Measurements from ENCODE around the gene CTSD.

The CTSD gene

GRCh38 chr11:1782831-1783724 lies 19.4 kb upstream of the CTSD start:
- peak; percentile 71 for DNase-seq (ENCODE audit: low read depth)

- DNase-seq (ENCODE audit: low read depth), result no peak
Observed at GRCh38 chr11:1782031-1782590, 18.4 kb upstream of the CTSD start.

DNA sequence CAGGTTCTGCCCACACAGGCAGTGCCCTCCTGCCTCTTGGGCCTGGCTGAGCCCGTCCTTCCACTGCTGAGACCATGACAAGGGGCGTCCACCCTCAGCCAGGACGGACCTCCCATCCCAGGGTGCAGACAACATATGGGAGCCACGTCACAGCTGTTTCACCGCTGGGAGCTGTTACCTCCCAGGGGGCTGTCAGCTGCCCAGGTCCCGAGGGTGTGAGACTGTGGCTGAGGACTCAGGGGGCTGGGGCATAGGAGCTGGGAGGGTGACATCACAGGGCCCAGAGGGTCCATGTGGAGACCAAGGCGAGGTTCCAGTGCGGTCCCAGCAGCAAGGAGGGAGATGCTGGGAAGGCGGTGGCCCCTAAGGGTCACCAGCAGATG lies 17.9 kb upstream of the CTSD start:
- DNase-seq (ENCODE audit: low read depth), result no peak

DNA sequence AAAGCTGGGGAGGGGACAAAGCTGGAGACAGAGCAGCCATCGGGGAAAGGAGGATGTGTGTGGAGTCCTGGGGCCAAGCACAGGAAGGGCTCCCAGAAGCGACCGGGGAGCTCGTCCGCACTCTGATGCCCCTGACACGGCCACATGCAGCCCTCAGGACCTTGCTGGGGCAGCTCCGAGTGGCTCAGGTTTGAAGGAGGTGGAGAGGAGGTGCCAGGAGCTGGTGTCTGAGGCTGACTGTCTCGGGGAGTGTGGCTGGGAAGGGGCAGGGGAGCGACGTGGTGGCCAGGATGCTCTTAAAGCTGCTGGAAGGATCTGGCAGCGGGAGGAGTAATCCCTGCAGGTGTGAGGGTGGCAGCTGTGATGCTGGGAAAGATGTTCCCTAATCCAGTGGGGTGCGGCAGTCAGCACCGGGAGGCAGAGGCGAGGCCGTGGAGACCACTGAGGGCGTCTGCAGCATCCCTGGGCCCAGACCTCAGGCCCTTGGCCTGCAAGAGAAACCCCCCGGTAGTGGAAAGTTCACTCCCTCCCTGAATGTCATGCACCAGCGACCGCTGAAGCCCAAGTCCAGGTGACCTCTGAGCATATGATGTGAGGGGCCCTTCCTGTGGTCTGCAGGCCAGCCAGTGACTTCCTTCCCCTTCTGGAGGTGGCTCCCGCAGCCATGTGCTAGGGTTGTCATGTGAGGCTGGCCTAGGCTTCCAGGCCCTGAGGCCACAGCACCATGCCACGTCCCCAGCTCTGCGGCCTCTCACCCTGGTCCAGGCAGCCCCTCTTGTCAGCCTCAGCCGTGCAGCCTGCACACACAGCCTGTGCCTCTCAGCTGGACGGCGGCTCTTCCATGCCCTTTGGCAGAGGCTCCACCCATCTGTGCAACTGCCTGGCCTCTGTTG lies 17.2 kb upstream of the CTSD start:
- no peak for DNase-seq (ENCODE audit: low read depth)

- DNase-seq (ENCODE audit: low read depth), result no peak
Observed at GRCh38 chr11:1779806-1780699, 16.3 kb upstream of the CTSD start.

DNA sequence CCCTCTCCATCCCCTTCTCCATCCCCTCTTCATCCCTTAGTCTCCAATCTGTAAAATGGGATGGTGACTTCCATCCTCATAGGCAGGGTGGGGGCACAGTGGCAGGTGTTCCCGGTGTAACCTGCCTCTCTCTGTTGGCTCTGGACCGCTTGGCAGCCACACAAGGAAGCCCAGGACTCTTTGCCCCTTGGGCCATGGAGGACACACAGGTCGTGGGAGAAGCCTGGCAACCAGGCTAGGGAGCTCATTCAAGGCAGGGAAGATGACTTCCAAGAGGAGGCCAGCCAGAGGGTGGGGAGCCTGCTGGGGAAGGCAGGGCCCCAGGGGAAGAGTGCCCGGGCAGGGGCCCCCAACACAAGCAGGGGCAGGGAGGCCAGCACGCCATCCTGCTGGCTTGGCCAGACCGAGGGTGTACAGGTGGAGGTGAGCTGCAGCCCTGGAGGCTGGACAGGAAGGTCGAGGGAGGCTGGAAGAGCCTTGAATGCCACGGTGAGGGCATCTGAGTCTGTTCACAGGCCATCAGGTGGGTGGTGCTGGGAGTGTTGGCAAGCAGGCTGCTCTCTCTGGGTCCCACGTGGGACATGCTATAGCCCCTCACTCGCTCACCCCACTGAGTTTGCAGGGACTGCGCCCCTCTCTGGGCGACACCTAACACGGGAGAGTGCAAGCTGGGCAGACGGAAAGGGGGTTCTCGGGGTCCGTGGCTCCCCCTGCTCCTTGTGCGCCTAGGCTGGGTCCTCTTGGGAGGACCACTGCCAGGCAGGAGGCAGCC lies 15.5 kb upstream of the CTSD start:
- no peak for DNase-seq (ENCODE audit: low read depth)

DNA sequence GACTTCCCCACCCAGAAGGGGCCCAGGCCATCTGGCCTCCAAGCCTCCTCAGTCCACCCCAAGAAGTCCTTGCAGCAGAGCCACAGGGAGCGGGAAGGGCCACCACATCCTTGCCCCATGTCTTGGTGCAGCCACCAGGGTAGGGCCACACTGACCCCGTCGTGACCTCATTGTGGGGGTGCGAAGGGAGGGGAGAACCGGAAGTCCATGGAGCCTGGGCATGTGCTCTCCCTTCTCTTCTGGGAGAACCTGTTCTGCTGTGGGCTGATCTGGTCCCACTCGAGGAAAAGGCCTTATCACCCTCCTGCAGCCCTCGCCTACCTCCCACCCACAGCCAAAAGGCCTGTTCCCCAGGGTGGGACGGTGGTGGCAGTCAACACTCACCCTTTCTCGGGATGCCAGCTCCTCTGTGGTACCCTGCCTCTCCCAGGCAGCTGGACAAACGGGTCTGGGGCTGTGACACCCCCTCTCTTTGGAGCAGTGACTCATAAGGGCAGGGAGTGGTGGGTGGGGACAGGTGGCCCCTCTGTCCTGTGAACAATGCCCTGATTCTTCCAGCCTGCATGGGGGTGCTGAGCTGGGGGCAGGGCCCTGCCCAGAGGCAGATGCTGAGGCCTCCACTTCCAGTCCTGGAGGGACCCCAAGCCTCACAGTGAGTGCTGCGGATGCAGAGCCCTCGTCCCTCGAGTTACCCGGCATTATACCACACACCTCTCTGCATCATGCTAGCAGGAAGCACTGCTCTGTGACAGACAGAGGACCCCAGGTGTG lies 14.6 kb upstream of the CTSD start:
- DNase-seq (ENCODE audit: low read depth), result no peak

- DNase-seq (ENCODE audit: low read depth), result no peak
Observed at GRCh38 chr11:1777737-1778136, 14.0 kb upstream of the CTSD start.

GRCh38 chr11:1776944-1777715 lies 13.4 kb upstream of the CTSD start:
- no peak for DNase-seq (ENCODE audit: low read depth)

- no peak for DNase-seq (ENCODE audit: low read depth)
Observed at GRCh38 chr11:1776331-1776851, 12.7 kb upstream of the CTSD start.

- no peak for DNase-seq (ENCODE audit: low read depth)
Observed at GRCh38 chr11:1774886-1775285, 11.2 kb upstream of the CTSD start.

GRCh38 chr11:1773994-1774550 lies 10.3 kb upstream of the CTSD start:
- no peak for DNase-seq (ENCODE audit: low read depth)

- no peak for DNase-seq (ENCODE audit: low read depth)
Observed at GRCh38 chr11:1773131-1773993, 9.6 kb upstream of the CTSD start.

DNA sequence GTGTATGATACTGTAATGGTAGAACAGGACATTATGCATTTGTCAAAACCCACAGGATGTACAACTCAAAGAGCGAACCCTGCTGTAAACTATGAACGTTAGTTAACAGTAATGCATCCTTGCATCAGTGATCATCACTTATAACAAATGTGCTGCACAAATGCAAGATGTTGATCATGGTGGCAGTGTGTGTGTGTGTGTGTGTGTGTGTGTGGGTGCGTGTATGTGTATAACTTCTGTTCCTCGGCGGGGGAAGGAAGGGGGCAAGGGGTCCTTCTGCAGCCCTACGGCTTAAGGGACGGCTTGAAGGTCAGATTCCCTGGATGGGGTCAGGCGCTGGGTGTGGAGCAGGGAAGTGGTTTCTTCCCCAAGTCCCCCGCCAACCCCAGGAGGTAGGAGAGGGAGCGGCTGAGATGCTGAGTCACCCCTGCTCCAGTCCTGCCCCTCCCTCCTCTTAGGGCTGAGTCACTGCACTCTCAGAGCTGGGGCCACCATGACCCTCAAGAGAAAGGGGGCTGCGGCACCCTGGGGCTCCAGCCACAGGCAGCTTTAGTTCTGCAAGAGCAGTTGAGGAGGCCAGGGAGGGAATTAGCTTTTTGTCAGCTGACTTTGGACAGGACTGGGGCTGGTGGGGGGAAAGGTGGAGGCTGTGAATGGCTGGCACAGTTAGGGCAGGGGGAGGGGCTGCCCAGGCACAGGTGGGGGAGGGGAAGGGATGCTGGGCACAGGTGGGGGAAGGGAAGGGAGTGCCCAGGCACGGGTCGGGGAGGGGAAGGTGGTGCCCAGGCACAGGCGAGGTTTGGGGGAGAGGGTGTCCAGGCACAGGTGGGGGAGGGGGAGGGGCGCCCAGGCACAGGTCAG lies 8.8 kb upstream of the CTSD start:
- DNase-seq (ENCODE audit: low read depth), result peak; percentile 94

GRCh38 chr11:1771700-1772099 lies 8.0 kb upstream of the CTSD start:
- DNase-seq (ENCODE audit: low read depth), result peak; percentile 32

- DNase-seq (ENCODE audit: low read depth), result no peak
Observed at GRCh38 chr11:1771273-1771672, 7.5 kb upstream of the CTSD start.

GRCh38 chr11:1770528-1770927 lies 6.8 kb upstream of the CTSD start:
- no peak for DNase-seq (ENCODE audit: low read depth)

Measured in ELR (cell line).